Ovary (tissue), 9 donors: ENCODE results near the gene CHRNA3. TPM values are rescaled to one million over a fixed set of nuclear protein-coding genes. Genes with fewer than 3 reads are reported as not detected.

Experiments
- DNase-seq, 5 donors: peaks; one replicate each; pipeline ENCODE4 v3.0.0-alpha.2; 2019 to 2020
- H3K27ac ChIP-seq, 2 donors: fragments of 200-600 bp; one replicate each; pipeline versions ENCODE4 v1.5.1 to v1.8.0; 2019 to 2022
- H3K27me3 ChIP-seq: fragments of 200-600 bp; one replicate; pipeline ENCODE4 v1.8.0; 2022
- H3K36me3 ChIP-seq: fragments of 200-600 bp; sonication (generic); one replicate; pipeline ENCODE4 v1.5.1; 2019
- H3K4me1 ChIP-seq: one replicate; pipeline ENCODE4 v1.8.1; 2013; ENCODE audit warnings: mild to moderate bottlenecking, moderate library complexity; ENCODE audit not compliant: insufficient read depth
- H3K4me3 ChIP-seq: fragments of 200-600 bp; sonication (generic); one replicate; pipeline ENCODE4 v1.5.1; 2017
- H3K9me3 ChIP-seq, 2 donors: fragments of 200-600 bp in 1 of 2; sonication (generic) in 1 of 2; one replicate each; pipeline versions ENCODE4 v1.5.1 to v1.8.1; 2013 to 2019; ENCODE audit warnings: mild to moderate bottlenecking in 1 of 2, moderate library complexity in 1 of 2
- CTCF ChIP-seq, 3 donors: fragments of 450-650 bp in 2 of 3; fragments of 200-600 bp in 1 of 3; IDR thresholded peaks; one replicate each; pipeline versions ENCODE4 v1.5.1 to v1.8.0; 2016 to 2022; ENCODE audit warnings: antibody characterized with exemption in 3 of 3, mild to moderate bottlenecking in 1 of 3
- EP300 ChIP-seq: sonication (generic); formaldehyde crosslinking; IDR thresholded peaks from one replicate; pipeline ENCODE4 v1.6.1; 2017; ENCODE audit warnings: antibody characterized with exemption
- POLR2A ChIP-seq: fragments of 450-650 bp; IDR thresholded peaks from one replicate; pipeline ENCODE4 v1.6.1; 2017; ENCODE audit warnings: antibody characterized with exemption, mild to moderate bottlenecking, moderate library complexity
- WGBS, 3 donors: extraction: QIAGEN DNeasy Blood & Tissue Kit in 1 of 3; methylation state at CpG; one replicate each; pipeline versions ENCODE4 v1.1.5 to v1.1.7; 2013 to 2017; 5-methylcytosine and 5-hydroxymethylcytosine counted together
- intact Hi-C, 4 donors: fragments of 100-400 bp; cut with DNase I; formaldehyde crosslinking; loops; one replicate each; pipeline versions ENCODE4 v1.11.0 to v1.15.1; 2022 to 2023
- polyA plus RNA-seq, 2 donors: library from polyadenylated mRNA; stranded (reverse); fragments of 200-250 nt in 1 of 2; fragments of 350-450 nt in 1 of 2; fragmentation: Illumina TruSeq in 1 of 2; extraction: RNeasy Lipid Tissue Mini Kit (QIAGEN cat#74804) in 1 of 2; gene quantifications; one replicate each; pipeline ENCODE4 v1.2.3, GENCODE V29; 2013 to 2014
- total RNA-seq, 7 donors: library from RNA; depleted of rRNA in 2 of 7; stranded (reverse); fragments of >200 nt in 2 of 7; fragmentation: NEBNext Ultra II Directional in 3 of 7; extraction: Animal tissue kit (Norgen Biotek cat#: 25700) in 3 of 7; gene quantifications; one replicate each; pipeline versions ENCODE4 v1.1.0 to v1.2.4, GENCODE V29; 2016 to 2023
- donor health status: DM: no; HTN: no; CAD: no; lungs with moderate emphysema.
- donor health status: DM: no; HTN: no; CAD: no.
- donor health status: Bipolar disorder and iron deficiency.
- donor health status: DM: yes; HTN: yes; CAD: no.
- donor health status: DM: no; HTN: no; CAD: no.
- donor health status: DM: yes; HTN: yes; CAD: no.

The CHRNA3 gene
- total and polyA plus RNA-seq, 9 donors: 0.22 to 0.27 TPM; not detected in 7

GRCh38 chr15:78645009-78645408 lies 24.2 kb upstream of the CHRNA3 start:
- Histone ChIP-seq H3K4me1 (no peaks in the 10 kb centered on the region), H3K9me3 (no peaks in the 10 kb centered on the region), H3K27ac (no peak overlapping the region), H3K27me3 (no peaks in the 10 kb centered on the region), H3K36me3 (no peaks in the 10 kb centered on the region), H3K4me3 (no peak overlapping the region)
- no peak for DNase-seq
- TF ChIP-seq POLR2A (no peak), CTCF (IDR thresholded peaks at IDR 0.05) (no peak), EP300 (no peak)
- 88 to 96% (median 91%) methylated on average over 4 of the region's 4 CpGs for WGBS, 3 donors
- intact Hi-C loops: no loop called here

- Histone ChIP-seq H3K4me1 (no peaks in the 10 kb centered on the region), H3K4me3 (no peak overlapping the region), H3K36me3 (no peaks in the 10 kb centered on the region), H3K9me3 (no peaks in the 10 kb centered on the region), H3K27ac (no peak overlapping the region), H3K27me3 (no peaks in the 10 kb centered on the region)
- intact Hi-C loops: no loop called here
- 55 to 68% (median 63%) methylated on average over 5 of the region's 5 CpGs for WGBS, 3 donors
- TF ChIP-seq EP300 (no peak), POLR2A (no peak), CTCF (IDR thresholded peaks at IDR 0.05) (no peak)
- DNase-seq: no peak
Observed at GRCh38 chr15:78642331-78642730, 21.5 kb upstream of the CHRNA3 start.

GRCh38 chr15:78641749-78642275 lies 21.0 kb upstream of the CHRNA3 start:
- Histone ChIP-seq H3K9me3 (no peaks in the 10 kb centered on the region), H3K36me3 (no peaks in the 10 kb centered on the region), H3K4me3 (no peak overlapping the region), H3K4me1 (no peaks in the 10 kb centered on the region), H3K27me3 (no peaks in the 10 kb centered on the region), H3K27ac (no peak overlapping the region)
- TF ChIP-seq POLR2A: no peak
- no peak for TF ChIP-seq EP300
- TF ChIP-seq CTCF (IDR thresholded peaks at IDR 0.05): no peak
- intact Hi-C loops: no loop called here
- WGBS, 3 donors: 70 to 73% (median 71%) methylated on average over 11 of the region's 11 CpGs
- no peak for DNase-seq

GRCh38 chr15:78641102-78641748 lies 20.4 kb upstream of the CHRNA3 start, which contains the start of gene CHRNB4:
Gene CHRNB4 (minus strand): TSS chr15:78641210. CDS start chr15:78641133, 77 bp downstream.
- Histone ChIP-seq H3K4me1 (no peaks in the 10 kb centered on the region), H3K4me3 (peak within 1 kb of the TSS; percentile 31), H3K27me3 (no peaks in the 10 kb centered on the region), H3K36me3 (no peaks in the 10 kb centered on the region), H3K27ac (no peak within 1 kb of the TSS), H3K9me3 (no peaks in the 10 kb centered on the region)
- intact Hi-C loops: no loop called here
- peak in 1 of 5 donors; percentile 32 for DNase-seq
- TF ChIP-seq CTCF (IDR thresholded peaks at IDR 0.05) (no peak), EP300 (no peak), POLR2A (no peak)
- WGBS, 3 donors: 8 to 20% (median 10%) methylated on average over 31 to 47 of the region's 47 CpGs
